Chondrocyte (in vitro differentiated cells): ENCODE results near the gene GCNA. TPM values are rescaled to one million over a fixed set of nuclear protein-coding genes. Genes with fewer than 3 reads are reported as not detected.

Experiments used
- DNase-seq: peaks from one replicate; pipeline ENCODE4 v3.0.0; 2021; ENCODE audit warnings: mixed read lengths, low spot score
- H3K27ac Mint-ChIP-seq: one replicate; pipeline ENCODE4 v1.8.0; 2021; ENCODE audit warnings: mild to moderate bottlenecking, moderate library complexity, mixed read lengths; ENCODE audit not compliant: unreplicated experiment
- H3K27me3 Mint-ChIP-seq: 2 replicates; pipeline ENCODE4 v1.8.0; 2021; ENCODE audit warnings: low read depth, mixed read lengths
- H3K36me3 Mint-ChIP-seq: 2 replicates; pipeline ENCODE4 v1.8.0; 2021; ENCODE audit warnings: low read depth, mixed read lengths
- H3K4me1 Mint-ChIP-seq: 2 replicates; pipeline ENCODE4 v1.8.0; 2021; ENCODE audit warnings: low read depth, mild to moderate bottlenecking, mixed read lengths
- H3K4me3 Mint-ChIP-seq: one replicate; pipeline ENCODE4 v1.8.0; 2021; ENCODE audit warnings: mild to moderate bottlenecking, moderate library complexity, mixed read lengths; ENCODE audit not compliant: unreplicated experiment
- H3K9me3 Mint-ChIP-seq: 2 replicates; pipeline ENCODE4 v1.8.0; 2021; ENCODE audit warnings: low read depth, mixed read lengths
- total RNA-seq: library from RNA; stranded (reverse); gene quantifications from 3 replicates; pipeline ENCODE4 v1.2.1, GENCODE V29; 2021
- TF ChIP-seq, protein P1 (sequence below): fragments of 200-600 bp; sonication (generic); IDR thresholded peaks from 2 replicates; pipeline ENCODE4 v1.5.0; 2021; ENCODE audit warnings: antibody characterized with exemption, mild to moderate bottlenecking, moderate library complexity

The GCNA gene
- total RNA-seq, 1 donor from 2014 or later = 3.2 TPM

DNA sequence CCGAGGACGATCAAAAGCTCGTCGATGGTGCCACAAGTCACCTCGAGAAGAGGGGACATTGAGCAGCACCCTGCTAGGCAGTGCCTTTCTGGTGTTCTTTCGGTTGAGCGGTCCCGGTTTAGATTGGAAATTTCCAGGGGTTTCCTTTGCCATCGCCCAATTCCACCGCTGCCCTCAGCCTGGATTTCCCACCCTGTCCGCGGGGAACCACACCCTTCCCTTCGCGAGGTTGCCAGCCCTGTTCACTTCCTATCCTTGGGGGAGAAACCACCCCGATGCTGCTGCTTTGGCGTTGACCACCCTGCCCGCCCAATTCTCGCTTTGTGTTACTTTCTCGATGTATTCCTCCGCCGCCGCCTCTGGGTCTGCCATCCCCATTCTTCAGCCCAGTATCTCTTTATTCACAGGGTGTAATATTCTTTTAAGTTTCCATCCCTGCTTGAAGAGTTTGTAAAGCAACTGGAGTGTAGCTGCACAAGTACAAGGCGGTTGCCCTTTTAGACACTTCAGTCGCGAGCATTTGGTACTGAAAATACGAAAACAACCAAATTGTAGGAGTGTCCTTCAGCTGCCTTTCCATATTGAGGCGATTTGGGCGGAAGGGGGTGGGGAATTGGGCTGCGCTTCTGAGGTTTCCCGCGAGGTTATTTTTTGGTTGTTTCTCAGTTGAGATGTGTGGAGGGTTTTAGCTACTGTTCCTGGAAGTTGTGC, 44.2 kb upstream of the GCNA start:
- no peak for DNase-seq
- Mint-ChIP-seq H3K27me3 (no peaks in the 10 kb centered on the region), H3K36me3 (no peaks in the 10 kb centered on the region), H3K27ac (peak overlapping the region; percentile 98), H3K9me3 (peaks cover 13% of the 10 kb centered on the region), H3K4me3 (peak overlapping the region; percentile 90), H3K4me1 (peaks cover 26% of the 10 kb centered on the region)
- TF ChIP-seq, protein P1, sequence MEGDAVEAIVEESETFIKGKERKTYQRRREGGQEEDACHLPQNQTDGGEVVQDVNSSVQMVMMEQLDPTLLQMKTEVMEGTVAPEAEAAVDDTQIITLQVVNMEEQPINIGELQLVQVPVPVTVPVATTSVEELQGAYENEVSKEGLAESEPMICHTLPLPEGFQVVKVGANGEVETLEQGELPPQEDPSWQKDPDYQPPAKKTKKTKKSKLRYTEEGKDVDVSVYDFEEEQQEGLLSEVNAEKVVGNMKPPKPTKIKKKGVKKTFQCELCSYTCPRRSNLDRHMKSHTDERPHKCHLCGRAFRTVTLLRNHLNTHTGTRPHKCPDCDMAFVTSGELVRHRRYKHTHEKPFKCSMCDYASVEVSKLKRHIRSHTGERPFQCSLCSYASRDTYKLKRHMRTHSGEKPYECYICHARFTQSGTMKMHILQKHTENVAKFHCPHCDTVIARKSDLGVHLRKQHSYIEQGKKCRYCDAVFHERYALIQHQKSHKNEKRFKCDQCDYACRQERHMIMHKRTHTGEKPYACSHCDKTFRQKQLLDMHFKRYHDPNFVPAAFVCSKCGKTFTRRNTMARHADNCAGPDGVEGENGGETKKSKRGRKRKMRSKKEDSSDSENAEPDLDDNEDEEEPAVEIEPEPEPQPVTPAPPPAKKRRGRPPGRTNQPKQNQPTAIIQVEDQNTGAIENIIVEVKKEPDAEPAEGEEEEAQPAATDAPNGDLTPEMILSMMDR = no peak

DNA sequence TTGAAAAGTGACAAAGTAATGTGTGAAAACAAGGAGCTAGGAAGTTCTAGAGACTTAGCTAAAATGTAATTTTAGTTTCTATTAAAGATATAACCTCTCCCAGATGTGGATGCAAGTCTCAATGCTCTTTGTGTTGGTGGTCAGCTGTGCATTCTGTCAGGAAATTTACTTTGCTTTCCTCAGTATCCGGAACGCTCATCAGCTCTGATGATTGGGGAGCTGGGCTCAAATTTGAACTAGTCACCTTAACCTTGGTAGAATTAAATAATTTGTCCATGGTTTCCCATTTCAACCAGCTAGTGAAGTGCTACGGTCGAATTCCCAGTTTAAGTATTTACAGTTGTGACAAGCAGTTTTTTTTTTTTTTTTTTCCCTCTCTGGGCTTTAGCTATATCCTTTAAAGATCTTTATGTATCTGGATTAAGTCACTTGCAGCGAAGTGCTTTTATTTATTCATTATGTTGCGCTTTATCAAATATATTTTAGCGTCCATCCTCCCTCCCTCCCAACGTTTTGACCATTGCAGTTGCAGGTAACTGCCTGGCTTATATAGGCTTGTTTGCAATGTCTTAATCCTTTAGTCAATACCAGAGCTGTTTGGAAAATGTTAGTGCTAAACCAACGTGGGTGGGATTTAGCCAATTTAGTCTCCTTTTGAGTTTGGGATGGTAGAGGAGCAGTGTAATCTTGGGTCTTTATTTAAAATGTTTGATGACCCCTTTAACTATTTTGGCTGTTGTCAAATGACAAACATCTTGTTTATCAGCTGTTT, 43.3 kb upstream of the GCNA start:
- peaks cover 6% of the 10 kb centered on the region for H3K9me3 Mint-ChIP-seq
- peaks cover 36% of the 10 kb centered on the region for H3K4me1 Mint-ChIP-seq
- H3K27ac Mint-ChIP-seq = peak overlapping the region; percentile 98
- no peak for DNase-seq
- H3K36me3 Mint-ChIP-seq = no peaks in the 10 kb centered on the region
- TF ChIP-seq, protein P1 = no peak
- peak overlapping the region; percentile 90 for H3K4me3 Mint-ChIP-seq
- H3K27me3 Mint-ChIP-seq = no peaks in the 10 kb centered on the region

DNA sequence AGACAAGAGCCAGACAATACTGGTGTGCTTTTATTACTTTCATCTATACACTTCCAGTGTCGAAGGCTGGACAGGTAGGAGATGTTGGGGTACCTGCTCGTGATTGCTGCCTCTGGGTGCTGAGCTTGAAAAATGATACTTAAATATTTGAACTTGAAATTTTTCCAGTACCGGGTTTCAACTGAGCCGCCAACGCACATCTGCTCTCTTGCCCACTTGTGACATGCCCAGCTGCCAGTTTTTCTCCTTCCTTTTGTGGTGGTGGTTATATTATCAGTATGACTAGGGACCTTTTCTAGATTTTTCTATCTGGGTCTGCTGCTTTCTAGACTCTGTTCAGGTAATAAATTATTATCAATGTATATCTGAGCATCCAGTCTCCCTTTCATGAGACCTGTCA, 42.0 kb upstream of the GCNA start:
- peaks cover 6% of the 10 kb centered on the region for H3K9me3 Mint-ChIP-seq
- H3K4me3 Mint-ChIP-seq = peak overlapping the region; percentile 64
- TF ChIP-seq, protein P1 = no peak
- no peaks in the 10 kb centered on the region for H3K36me3 Mint-ChIP-seq
- H3K27me3 Mint-ChIP-seq = no peaks in the 10 kb centered on the region
- peaks cover 44% of the 10 kb centered on the region for H3K4me1 Mint-ChIP-seq
- H3K27ac Mint-ChIP-seq = peak overlapping the region; percentile 86
- no peak for DNase-seq

DNA sequence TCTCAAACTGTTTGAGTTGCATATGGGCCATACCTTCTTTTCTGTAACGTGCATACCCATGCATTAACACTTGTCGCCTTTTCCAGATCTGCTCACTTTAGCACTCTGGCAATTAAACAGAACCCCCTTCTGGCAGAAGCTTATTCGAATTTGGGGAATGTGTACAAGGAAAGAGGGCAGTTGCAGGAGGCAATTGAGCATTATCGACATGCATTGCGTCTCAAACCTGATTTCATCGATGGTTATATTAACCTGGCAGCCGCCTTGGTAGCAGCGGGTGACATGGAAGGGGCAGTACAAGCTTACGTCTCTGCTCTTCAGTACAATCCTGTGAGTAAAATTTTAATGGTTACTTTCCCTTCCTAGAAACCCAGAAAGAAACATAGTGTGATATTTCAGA, 40.5 kb upstream of the GCNA start:
- H3K4me3 Mint-ChIP-seq = no peak overlapping the region
- peaks cover 4% of the 10 kb centered on the region for H3K9me3 Mint-ChIP-seq
- H3K27ac Mint-ChIP-seq = peak overlapping the region; percentile 28
- no peaks in the 10 kb centered on the region for H3K36me3 Mint-ChIP-seq
- H3K27me3 Mint-ChIP-seq = no peaks in the 10 kb centered on the region
- H3K4me1 Mint-ChIP-seq = peaks cover 52% of the 10 kb centered on the region
- TF ChIP-seq, protein P1 = no peak
- DNase-seq = no peak

DNA sequence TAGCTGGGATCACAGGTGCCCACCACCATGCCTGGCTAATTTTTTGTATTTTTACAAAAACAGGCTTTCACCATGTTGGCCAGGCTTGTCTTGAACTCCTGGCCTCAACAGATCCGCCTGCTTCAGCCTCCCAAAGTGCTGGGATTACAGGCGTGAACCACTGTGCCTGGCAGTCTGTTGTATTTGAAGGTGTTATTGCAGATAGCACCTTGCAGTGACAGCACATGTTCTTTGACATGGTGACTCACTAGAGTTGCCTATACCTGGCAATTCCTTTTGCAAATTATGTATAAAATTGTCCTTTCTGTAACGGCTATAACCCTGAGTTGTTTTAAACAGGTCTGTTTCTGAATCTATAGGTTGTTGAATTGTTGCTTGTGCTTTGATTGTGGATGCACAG, 37.4 kb upstream of the GCNA start:
- no peak for DNase-seq
- peaks cover 75% of the 10 kb centered on the region for H3K4me1 Mint-ChIP-seq
- peaks cover 4% of the 10 kb centered on the region for H3K9me3 Mint-ChIP-seq
- H3K36me3 Mint-ChIP-seq = no peaks in the 10 kb centered on the region
- H3K4me3 Mint-ChIP-seq = no peak overlapping the region
- H3K27ac Mint-ChIP-seq = peak overlapping the region; percentile 80
- no peaks in the 10 kb centered on the region for H3K27me3 Mint-ChIP-seq
- TF ChIP-seq, protein P1 = no peak
